SU-DHL-6 (cell line): ENCODE measurements around the gene NFATC3.

Experiments
- H2AFZ ChIP-seq: fragments of 200-600 bp; sonication (generic); 2 replicates; pipeline ENCODE4 v1.6.1; 2014; ENCODE audit warnings: low read depth, mild to moderate bottlenecking, moderate library complexity, mixed read lengths, antibody characterized with exemption, low read length; ENCODE audit not compliant: severe bottlenecking
- H3F3A ChIP-seq: fragments of 200-600 bp; shearing (Covaris generic); 2 replicates; pipeline ENCODE4 v1.6.0; 2016; ENCODE audit warnings: antibody characterized with exemption, mild to moderate bottlenecking; ENCODE audit not compliant: insufficient read depth
- H3K27ac ChIP-seq: fragments of 200-600 bp; sonication (generic); 2 replicates; pipeline ENCODE4 v1.5.1; 2016; ENCODE audit warnings: low read depth, mild to moderate bottlenecking, low read length, moderate library complexity, mixed read lengths
- H3K27me3 ChIP-seq: fragments of 200-600 bp; sonication (generic), shearing (Covaris generic); 2 replicates; pipeline ENCODE4 v1.6.0; 2014; ENCODE audit warnings: mild to moderate bottlenecking, low read length
- H3K36me3 ChIP-seq: fragments of 200-600 bp; sonication (generic); 2 replicates; pipeline ENCODE4 v1.6.1; 2014; ENCODE audit warnings: mild to moderate bottlenecking, low read length, mixed read lengths
- H3K4me2 ChIP-seq: fragments of 300-600, 200-600 bp; shearing (Covaris generic), sonication (generic); 2 replicates; pipeline ENCODE4 v1.6.0; 2014; ENCODE audit warnings: low read length, low read depth, mild to moderate bottlenecking; ENCODE audit not compliant: poor library complexity, severe bottlenecking
- H3K4me3 ChIP-seq: fragments of 200-600 bp; sonication (generic); 2 replicates; pipeline ENCODE4 v1.5.1; 2014; ENCODE audit warnings: antibody characterized with exemption, low read length, mild to moderate bottlenecking, mixed read lengths; ENCODE audit not compliant: insufficient read depth, poor library complexity, severe bottlenecking
- H3K79me2 ChIP-seq: fragments of 200-600 bp; sonication (generic); 2 replicates; pipeline ENCODE4 v1.6.1; 2014; ENCODE audit warnings: mild to moderate bottlenecking, low read length, moderate library complexity; ENCODE audit not compliant: insufficient read depth
- H3K9ac ChIP-seq: fragments of 200-600 bp; sonication (generic); 2 replicates; pipeline ENCODE4 v1.7.0; 2014; ENCODE audit warnings: mild to moderate bottlenecking, low read length
- H3K9me2 ChIP-seq: fragments of 200-600 bp; sonication (generic); replicated peaks from 2 replicates; pipeline ENCODE4 v1.6.1; 2014; ENCODE audit warnings: low read length; ENCODE audit not compliant: insufficient read depth
- H3K9me3 ChIP-seq: fragments of 200-600 bp; sonication (generic); 2 replicates; pipeline ENCODE4 v1.6.1; 2014; ENCODE audit warnings: low read length, mixed read lengths; ENCODE audit not compliant: insufficient read depth
- H4K20me1 ChIP-seq: fragments of 200-600 bp; sonication (generic); 2 replicates; pipeline ENCODE4 v1.6.1; 2014; ENCODE audit warnings: low read depth, mild to moderate bottlenecking, antibody characterized with exemption, low read length, moderate library complexity, mixed read lengths
- EZH2phosphoT487 ChIP-seq: fragments of 200-600 bp; sonication (generic), shearing (Covaris generic); conservative IDR thresholded peaks from 2 replicates; pipeline ENCODE4 v1.6.1; 2018; ENCODE audit warnings: mild to moderate bottlenecking, antibody characterized with exemption, low read length, moderate library complexity, mixed read lengths
- TF ChIP-seq, protein P1 (sequence below): fragments of 200-600 bp; sonication (generic); IDR thresholded peaks from one replicate; pipeline ENCODE4 v1.5.1; 2017; ENCODE audit warnings: antibody characterized with exemption, mild to moderate bottlenecking, low read length, moderate library complexity; ENCODE audit not compliant: insufficient read depth, poor library complexity, severe bottlenecking

The NFATC3 gene

DNA sequence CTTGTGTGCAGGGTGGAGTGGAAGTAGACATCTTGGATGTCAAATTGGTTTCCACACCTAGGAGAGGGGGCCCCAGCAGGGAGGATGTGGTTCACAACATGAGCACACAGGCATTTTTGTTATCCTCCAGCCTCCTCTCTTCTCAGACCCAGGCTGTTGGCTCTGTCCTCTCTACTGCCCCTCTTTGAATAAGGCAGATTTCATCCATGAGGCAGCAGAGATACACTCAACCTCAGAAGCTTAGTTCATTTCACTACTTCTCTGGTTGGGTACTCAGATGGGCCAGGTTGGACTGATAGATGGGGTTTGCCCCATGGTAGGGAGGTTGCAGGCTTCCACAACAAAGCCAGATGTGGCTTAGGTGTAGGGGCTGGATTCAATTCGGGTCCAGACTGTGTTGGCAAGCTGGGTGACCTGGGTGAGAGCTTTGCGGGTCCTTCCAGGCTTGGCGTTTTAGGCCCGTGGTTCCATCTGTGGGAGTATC lies 22.2 kb upstream of the NFATC3 start:
- H3K4me3 ChIP-seq = no peak overlapping the region
- no peak overlapping the region for H3K9ac ChIP-seq
- no peaks in the 10 kb centered on the region for H3K27me3 ChIP-seq
- no peaks in the 10 kb centered on the region for H3K9me3 ChIP-seq
- H3F3A ChIP-seq = no peaks in the 10 kb centered on the region
- no peak overlapping the region for H2AFZ ChIP-seq
- no peak overlapping the region for H3K4me2 ChIP-seq
- no peaks in the 10 kb centered on the region for H3K36me3 ChIP-seq
- TF ChIP-seq EZH2phosphoT487 = no peak
- TF ChIP-seq, protein P1, sequence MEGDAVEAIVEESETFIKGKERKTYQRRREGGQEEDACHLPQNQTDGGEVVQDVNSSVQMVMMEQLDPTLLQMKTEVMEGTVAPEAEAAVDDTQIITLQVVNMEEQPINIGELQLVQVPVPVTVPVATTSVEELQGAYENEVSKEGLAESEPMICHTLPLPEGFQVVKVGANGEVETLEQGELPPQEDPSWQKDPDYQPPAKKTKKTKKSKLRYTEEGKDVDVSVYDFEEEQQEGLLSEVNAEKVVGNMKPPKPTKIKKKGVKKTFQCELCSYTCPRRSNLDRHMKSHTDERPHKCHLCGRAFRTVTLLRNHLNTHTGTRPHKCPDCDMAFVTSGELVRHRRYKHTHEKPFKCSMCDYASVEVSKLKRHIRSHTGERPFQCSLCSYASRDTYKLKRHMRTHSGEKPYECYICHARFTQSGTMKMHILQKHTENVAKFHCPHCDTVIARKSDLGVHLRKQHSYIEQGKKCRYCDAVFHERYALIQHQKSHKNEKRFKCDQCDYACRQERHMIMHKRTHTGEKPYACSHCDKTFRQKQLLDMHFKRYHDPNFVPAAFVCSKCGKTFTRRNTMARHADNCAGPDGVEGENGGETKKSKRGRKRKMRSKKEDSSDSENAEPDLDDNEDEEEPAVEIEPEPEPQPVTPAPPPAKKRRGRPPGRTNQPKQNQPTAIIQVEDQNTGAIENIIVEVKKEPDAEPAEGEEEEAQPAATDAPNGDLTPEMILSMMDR = no peak
- H3K79me2 ChIP-seq = no peaks in the 10 kb centered on the region
- no peaks in the 10 kb centered on the region for H3K9me2 ChIP-seq
- no peak overlapping the region for H3K27ac ChIP-seq
- H4K20me1 ChIP-seq = no peaks in the 10 kb centered on the region

DNA sequence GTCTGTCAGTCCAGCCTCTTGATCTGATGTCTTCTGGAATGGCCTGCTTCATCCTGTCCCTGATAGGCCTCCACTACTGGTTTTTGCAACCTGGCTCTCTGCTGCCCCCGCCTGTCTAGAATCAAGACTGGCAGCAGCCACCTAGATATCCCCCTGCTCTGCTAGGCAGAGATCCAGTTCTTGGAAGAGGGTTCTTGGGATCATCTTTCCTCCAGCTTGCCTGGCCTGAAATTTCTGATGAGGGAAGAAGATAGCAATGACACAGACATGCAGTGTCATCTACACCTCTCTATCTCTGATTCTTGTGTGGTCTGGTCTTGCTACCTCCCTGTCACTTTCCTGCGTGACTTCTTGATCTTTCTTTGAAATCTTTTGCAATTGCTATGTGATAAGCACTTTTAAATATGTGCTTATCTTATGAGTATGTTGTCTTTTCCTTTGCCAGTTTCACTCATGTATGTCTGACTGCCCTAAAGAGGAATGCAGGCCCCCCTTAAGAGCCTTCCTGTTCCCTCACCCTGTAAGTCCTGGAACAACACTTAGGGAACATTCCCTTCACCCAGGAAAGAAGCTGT lies 20.3 kb upstream of the NFATC3 start:
- H4K20me1 ChIP-seq = no peaks in the 10 kb centered on the region
- H3K4me2 ChIP-seq = no peak overlapping the region
- no peaks in the 10 kb centered on the region for H3K79me2 ChIP-seq
- no peaks in the 10 kb centered on the region for H3F3A ChIP-seq
- H3K27ac ChIP-seq = no peak overlapping the region
- no peak for TF ChIP-seq EZH2phosphoT487
- TF ChIP-seq, protein P1 = peak; percentile 88
- H3K9me3 ChIP-seq = no peaks in the 10 kb centered on the region
- H2AFZ ChIP-seq = no peak overlapping the region
- no peaks in the 10 kb centered on the region for H3K27me3 ChIP-seq
- H3K4me3 ChIP-seq = no peak overlapping the region
- no peak overlapping the region for H3K9ac ChIP-seq
- no peaks in the 10 kb centered on the region for H3K9me2 ChIP-seq
- no peaks in the 10 kb centered on the region for H3K36me3 ChIP-seq

DNA sequence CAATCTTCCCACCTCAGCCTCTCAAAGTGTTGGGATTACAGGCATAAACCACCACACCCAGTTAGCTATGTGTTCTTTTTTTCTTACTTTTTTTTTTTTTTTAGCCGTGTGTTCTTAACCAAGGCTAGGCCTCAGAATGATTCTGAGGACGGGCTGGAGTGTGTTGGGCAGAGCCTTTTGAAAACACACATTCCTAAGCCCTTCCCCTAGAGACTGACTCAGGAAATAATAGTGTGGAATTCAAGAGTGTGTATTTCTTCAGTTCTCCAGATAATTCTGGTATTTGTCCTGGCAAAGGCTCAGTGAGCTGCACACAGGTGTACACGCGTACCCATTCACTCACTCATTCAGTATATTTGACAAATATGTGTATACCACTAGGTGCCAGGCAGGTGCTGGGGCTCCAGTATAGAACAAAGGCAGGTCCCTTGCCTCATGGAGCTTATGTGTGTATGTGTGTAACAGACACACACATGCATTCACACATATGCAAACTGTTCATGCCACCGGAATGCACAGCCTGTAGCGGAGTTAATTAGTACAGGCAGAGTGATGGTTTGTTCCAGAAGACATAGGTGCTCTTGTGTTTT lies 19.4 kb upstream of the NFATC3 start:
- no peaks in the 10 kb centered on the region for H3K79me2 ChIP-seq
- H3K4me2 ChIP-seq = no peak overlapping the region
- no peak overlapping the region for H3K9ac ChIP-seq
- no peaks in the 10 kb centered on the region for H3K36me3 ChIP-seq
- no peaks in the 10 kb centered on the region for H3K9me3 ChIP-seq
- H3K9me2 ChIP-seq = no peaks in the 10 kb centered on the region
- no peak overlapping the region for H3K27ac ChIP-seq
- no peaks in the 10 kb centered on the region for H3F3A ChIP-seq
- no peak overlapping the region for H3K4me3 ChIP-seq
- no peak overlapping the region for H2AFZ ChIP-seq
- no peak for TF ChIP-seq EZH2phosphoT487
- TF ChIP-seq, protein P1 = no peak
- no peaks in the 10 kb centered on the region for H3K27me3 ChIP-seq
- no peaks in the 10 kb centered on the region for H4K20me1 ChIP-seq
